ENCODE data around the gene LIPC.

GRCh38 chr15:58598829-58599210, 167.0 kb downstream of the LIPC start:
- TF ChIP-seq POLR2A (IDR thresholded peaks at IDR 0.05; ENCODE audit: low read length) (no peak), GATA1 (IDR thresholded peaks at IDR 0.05; ENCODE audit: low read depth, low read length) (no peak)

Measured in erythroblast (primary cell).